Neutrophil (primary cell): ENCODE results near the gene FBXO2.

Experiments used
- H3K27ac ChIP-seq: fragments of 200-600 bp; sonication (generic); 2 replicates; pipeline ENCODE4 v1.5.1; 2016; ENCODE audit warnings: mild to moderate bottlenecking, moderate library complexity
- H3K27me3 ChIP-seq: fragments of 200-600 bp; sonication (generic); 2 replicates; pipeline ENCODE4 v1.6.0; 2016; ENCODE audit warnings: mild to moderate bottlenecking
- H3K36me3 ChIP-seq: fragments of 200-600 bp; sonication (generic); 2 replicates; pipeline ENCODE4 v1.5.1; 2017
- H3K4me1 ChIP-seq, 2 experiments: fragments of 200-600 bp in 1 of 2; sonication (generic) in 1 of 2; 1 replicate in 1 of 2; 2 replicates in 1 of 2; pipeline versions ENCODE4 v1.5.1 to v1.6.1; 2013 to 2016; ENCODE audit warnings: low read depth in 1 of 2, low read length in 1 of 2, mild to moderate bottlenecking in 1 of 2, moderate library complexity in 1 of 2; ENCODE audit not compliant: control insufficient read depth in 1 of 2, insufficient read depth in 1 of 2
- H3K4me3 ChIP-seq, 2 experiments: fragments of 200-600 bp in 1 of 2; sonication (generic) in 1 of 2; 1 replicate in 1 of 2; 2 replicates in 1 of 2; pipeline ENCODE4 v1.5.1; 2013 to 2016; ENCODE audit warnings: low read depth in 1 of 2, low read length in 1 of 2, mild to moderate bottlenecking in 1 of 2, moderate library complexity in 1 of 2
- H3K9me3 ChIP-seq: fragments of 200-600 bp; sonication (generic); 2 replicates; pipeline ENCODE4 v1.5.1; 2016
- CTCF ChIP-seq: fragments of 200-600 bp; sonication (generic); IDR thresholded peaks from 2 replicates; pipeline ENCODE4 v1.5.1; 2016; ENCODE audit warnings: antibody characterized with exemption

FBXO2 gene

GRCh38 chr1:11638121-11638520, 16.1 kb downstream of the FBXO2 start:
- no peak for TF ChIP-seq CTCF
- H3K27ac ChIP-seq: no peak overlapping the region
- peaks cover 74% of the 10 kb centered on the region for H3K27me3 ChIP-seq
- no peaks in the 10 kb centered on the region for H3K4me1 ChIP-seq
- no peaks in the 10 kb centered on the region for H3K9me3 ChIP-seq
- H3K4me3 ChIP-seq: no peak overlapping the region
- H3K36me3 ChIP-seq: no peaks in the 10 kb centered on the region

GRCh38 chr1:11634365-11635192, 19.6 kb downstream of the FBXO2 start:
- H3K9me3 ChIP-seq: no peaks in the 10 kb centered on the region
- peaks cover 64% of the 10 kb centered on the region for H3K27me3 ChIP-seq
- H3K27ac ChIP-seq: no peak overlapping the region
- no peak for TF ChIP-seq CTCF
- H3K4me3 ChIP-seq: no peak overlapping the region
- no peaks in the 10 kb centered on the region for H3K4me1 ChIP-seq
- H3K36me3 ChIP-seq: no peaks in the 10 kb centered on the region

- H3K27me3 ChIP-seq: peaks cover 53% of the 10 kb centered on the region
- TF ChIP-seq CTCF: no peak
- no peaks in the 10 kb centered on the region for H3K9me3 ChIP-seq
- H3K27ac ChIP-seq: no peak overlapping the region
- no peak overlapping the region for H3K4me3 ChIP-seq
- no peaks in the 10 kb centered on the region for H3K36me3 ChIP-seq
- H3K4me1 ChIP-seq: no peaks in the 10 kb centered on the region
Measured at GRCh38 chr1:11629184-11630016, 24.8 kb downstream of the FBXO2 start.

GRCh38 chr1:11628767-11629166, 25.5 kb downstream of the FBXO2 start:
- no peaks in the 10 kb centered on the region for H3K9me3 ChIP-seq
- H3K27ac ChIP-seq: no peak overlapping the region
- H3K4me1 ChIP-seq: no peaks in the 10 kb centered on the region
- H3K27me3 ChIP-seq: peaks cover 47% of the 10 kb centered on the region
- no peak for TF ChIP-seq CTCF
- no peaks in the 10 kb centered on the region for H3K36me3 ChIP-seq
- H3K4me3 ChIP-seq: no peak overlapping the region

GRCh38 chr1:11626551-11626950, 27.7 kb downstream of the FBXO2 start:
- Histone ChIP-seq H3K4me3 (no peak overlapping the region), H3K4me1 (no peaks in the 10 kb centered on the region), H3K27me3 (peaks cover 47% of the 10 kb centered on the region), H3K27ac (no peak overlapping the region), H3K36me3 (no peaks in the 10 kb centered on the region), H3K9me3 (no peaks in the 10 kb centered on the region)
- TF ChIP-seq CTCF: no peak
